WERI-Rb-1 (cell line): Measurements from ENCODE around the gene GARIN5A.

ENCODE experiments used
- DNase-seq: peaks from one replicate; pipeline ENCODE4 v3.0.0-alpha.2; 2020
- H3K27ac ChIP-seq: fragments of 250-450 bp; sonication (Bioruptor Pico); 2 replicates; pipeline ENCODE4 v1.5.1; 2020; ENCODE audit warnings: mild to moderate bottlenecking, moderate library complexity
- H3K27me3 ChIP-seq: fragments of 250-450 bp; sonication (Bioruptor Pico); 2 replicates; pipeline ENCODE4 v1.5.1; 2021; ENCODE audit warnings: mild to moderate bottlenecking, low read depth, moderate library complexity; ENCODE audit not compliant: insufficient read depth, severe bottlenecking
- H3K36me3 ChIP-seq: fragments of 250-450 bp; sonication (Bioruptor Pico); 2 replicates; pipeline ENCODE4 v1.5.1; 2020; ENCODE audit warnings: mild to moderate bottlenecking, moderate library complexity
- H3K4me3 ChIP-seq: 2 replicates; pipeline ENCODE4 v1.5.1; 2011; ENCODE audit warnings: low read depth, mild to moderate bottlenecking, control low read depth, low read length
- H3K9me3 ChIP-seq: fragments of 250-450 bp; sonication (Bioruptor Pico); 2 replicates; pipeline ENCODE4 v1.5.1; 2021; ENCODE audit warnings: mild to moderate bottlenecking, moderate library complexity; ENCODE audit not compliant: severe bottlenecking
- TF ChIP-seq, protein P1 (sequence below): IDR thresholded peaks from 2 replicates; pipeline ENCODE4 v1.5.1; 2011; ENCODE audit warnings: low read depth, mild to moderate bottlenecking, control low read depth, inconsistent platforms, low read length

Gene GARIN5A

DNA sequence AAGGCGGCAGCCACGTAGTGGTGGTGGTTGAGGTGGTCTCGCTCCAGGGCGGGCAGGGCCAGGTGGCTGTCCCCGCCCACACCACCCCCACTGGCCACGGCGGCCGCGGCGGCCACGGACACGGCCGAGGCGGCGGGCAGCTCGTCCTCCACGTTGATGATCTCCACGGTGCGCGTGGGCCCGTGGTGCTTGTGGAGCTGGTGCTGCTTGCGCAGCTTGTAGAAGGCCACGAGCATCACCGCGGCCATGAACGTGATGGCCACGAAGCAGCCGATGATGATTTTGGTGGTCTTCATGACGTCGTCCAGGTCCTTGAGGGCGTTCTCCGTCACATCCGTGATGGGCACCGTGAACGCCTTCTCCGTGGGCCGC, 41.0 kb upstream of the GARIN5A start:
- H3K9me3 ChIP-seq = no peaks in the 10 kb centered on the region
- no peak overlapping the region for H3K27ac ChIP-seq
- TF ChIP-seq, protein P1, sequence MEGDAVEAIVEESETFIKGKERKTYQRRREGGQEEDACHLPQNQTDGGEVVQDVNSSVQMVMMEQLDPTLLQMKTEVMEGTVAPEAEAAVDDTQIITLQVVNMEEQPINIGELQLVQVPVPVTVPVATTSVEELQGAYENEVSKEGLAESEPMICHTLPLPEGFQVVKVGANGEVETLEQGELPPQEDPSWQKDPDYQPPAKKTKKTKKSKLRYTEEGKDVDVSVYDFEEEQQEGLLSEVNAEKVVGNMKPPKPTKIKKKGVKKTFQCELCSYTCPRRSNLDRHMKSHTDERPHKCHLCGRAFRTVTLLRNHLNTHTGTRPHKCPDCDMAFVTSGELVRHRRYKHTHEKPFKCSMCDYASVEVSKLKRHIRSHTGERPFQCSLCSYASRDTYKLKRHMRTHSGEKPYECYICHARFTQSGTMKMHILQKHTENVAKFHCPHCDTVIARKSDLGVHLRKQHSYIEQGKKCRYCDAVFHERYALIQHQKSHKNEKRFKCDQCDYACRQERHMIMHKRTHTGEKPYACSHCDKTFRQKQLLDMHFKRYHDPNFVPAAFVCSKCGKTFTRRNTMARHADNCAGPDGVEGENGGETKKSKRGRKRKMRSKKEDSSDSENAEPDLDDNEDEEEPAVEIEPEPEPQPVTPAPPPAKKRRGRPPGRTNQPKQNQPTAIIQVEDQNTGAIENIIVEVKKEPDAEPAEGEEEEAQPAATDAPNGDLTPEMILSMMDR = no peak
- no peak for DNase-seq
- H3K27me3 ChIP-seq = no peaks in the 10 kb centered on the region
- no peak overlapping the region for H3K4me3 ChIP-seq
- peaks cover 31% of the 10 kb centered on the region for H3K36me3 ChIP-seq

DNA sequence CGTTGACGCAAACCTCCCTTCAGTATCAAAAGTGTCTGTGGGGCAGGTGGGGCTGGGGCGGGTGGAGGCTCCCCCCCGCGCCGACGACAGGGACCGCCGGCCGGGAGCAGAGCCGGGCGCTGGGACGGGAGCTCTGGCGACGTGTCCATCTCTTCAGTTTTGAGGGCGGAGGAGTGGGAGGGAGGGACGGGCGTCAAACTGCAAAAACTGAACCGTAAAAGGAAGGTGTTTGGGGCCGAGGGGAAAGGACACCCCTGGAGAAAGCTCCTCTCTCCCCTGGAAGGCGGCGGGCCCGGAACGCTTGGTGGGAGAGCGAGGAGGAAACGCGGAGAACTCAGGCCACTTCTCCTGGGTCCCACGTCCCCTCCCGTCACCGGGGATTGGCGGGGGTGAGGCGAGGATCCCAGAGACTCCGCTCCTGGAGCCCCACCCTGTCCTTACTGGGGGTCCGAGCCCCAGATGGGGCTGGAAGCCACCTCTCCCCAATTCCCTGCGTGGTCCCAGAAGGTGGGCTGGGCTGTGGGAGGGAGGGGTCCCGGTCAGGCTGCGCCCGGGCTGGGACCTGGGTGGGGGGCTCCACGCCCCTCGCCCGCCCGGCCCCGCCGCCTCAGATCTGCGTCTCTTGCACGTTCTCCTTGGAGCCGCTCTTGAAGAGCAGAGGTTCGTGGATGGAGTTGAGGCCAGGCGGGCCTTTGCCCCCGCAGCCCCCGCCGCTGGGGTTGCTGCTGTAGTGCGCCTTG, 40.5 kb upstream of the GARIN5A start:
- DNase-seq = no peak
- no peak overlapping the region for H3K4me3 ChIP-seq
- H3K27me3 ChIP-seq = no peaks in the 10 kb centered on the region
- peaks cover 31% of the 10 kb centered on the region for H3K36me3 ChIP-seq
- H3K27ac ChIP-seq = no peak overlapping the region
- H3K9me3 ChIP-seq = no peaks in the 10 kb centered on the region
- TF ChIP-seq, protein P1 = no peak

DNA sequence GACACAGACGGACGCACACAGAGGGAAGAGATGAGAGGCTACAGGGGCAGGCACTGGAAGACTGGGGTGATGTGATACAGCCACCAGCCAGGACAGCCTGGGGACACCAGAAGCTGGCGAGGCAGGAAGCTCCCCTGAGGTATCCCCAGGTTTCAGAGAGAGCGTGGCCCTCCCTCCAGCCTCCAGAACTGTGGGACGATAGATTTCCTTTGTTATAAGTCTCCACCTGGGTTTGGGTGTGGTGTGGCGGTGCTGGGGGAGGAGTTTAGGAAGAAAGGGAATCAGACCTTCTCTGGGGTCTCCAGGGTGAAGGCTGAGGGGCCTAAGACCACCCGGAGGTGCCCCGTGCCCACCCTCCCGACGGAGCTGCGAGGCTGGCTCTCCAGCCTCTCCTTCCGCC, 39.8 kb upstream of the GARIN5A start:
- Histone ChIP-seq H3K36me3 (peaks cover 31% of the 10 kb centered on the region), H3K27ac (no peak overlapping the region), H3K27me3 (no peaks in the 10 kb centered on the region), H3K9me3 (no peaks in the 10 kb centered on the region), H3K4me3 (no peak overlapping the region)
- DNase-seq = no peak
- TF ChIP-seq, protein P1 = no peak

DNA sequence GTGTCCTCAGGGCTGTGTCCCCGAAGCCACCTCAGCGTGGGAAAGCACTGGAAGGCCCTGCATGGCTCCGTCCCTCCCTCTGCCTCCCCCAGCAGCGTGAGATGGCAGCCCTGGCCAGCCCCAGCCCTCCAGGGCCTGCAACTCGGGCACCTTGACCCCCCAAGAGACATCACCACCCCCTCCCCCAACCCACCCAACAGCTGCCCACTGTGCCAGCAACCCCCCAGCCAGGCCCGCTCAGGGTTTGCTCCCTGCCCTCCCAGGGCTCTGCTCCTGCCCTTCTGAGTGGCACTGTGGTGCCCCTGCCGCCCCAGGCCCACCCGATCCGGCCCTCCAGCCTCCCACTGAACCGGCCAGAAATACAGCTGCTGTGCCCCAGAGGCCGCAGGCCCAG, 38.5 kb upstream of the GARIN5A start:
- Histone ChIP-seq H3K27ac (no peak overlapping the region), H3K9me3 (no peaks in the 10 kb centered on the region), H3K27me3 (no peaks in the 10 kb centered on the region), H3K36me3 (peaks cover 31% of the 10 kb centered on the region), H3K4me3 (no peak overlapping the region)
- TF ChIP-seq, protein P1 = no peak
- DNase-seq = no peak

DNA sequence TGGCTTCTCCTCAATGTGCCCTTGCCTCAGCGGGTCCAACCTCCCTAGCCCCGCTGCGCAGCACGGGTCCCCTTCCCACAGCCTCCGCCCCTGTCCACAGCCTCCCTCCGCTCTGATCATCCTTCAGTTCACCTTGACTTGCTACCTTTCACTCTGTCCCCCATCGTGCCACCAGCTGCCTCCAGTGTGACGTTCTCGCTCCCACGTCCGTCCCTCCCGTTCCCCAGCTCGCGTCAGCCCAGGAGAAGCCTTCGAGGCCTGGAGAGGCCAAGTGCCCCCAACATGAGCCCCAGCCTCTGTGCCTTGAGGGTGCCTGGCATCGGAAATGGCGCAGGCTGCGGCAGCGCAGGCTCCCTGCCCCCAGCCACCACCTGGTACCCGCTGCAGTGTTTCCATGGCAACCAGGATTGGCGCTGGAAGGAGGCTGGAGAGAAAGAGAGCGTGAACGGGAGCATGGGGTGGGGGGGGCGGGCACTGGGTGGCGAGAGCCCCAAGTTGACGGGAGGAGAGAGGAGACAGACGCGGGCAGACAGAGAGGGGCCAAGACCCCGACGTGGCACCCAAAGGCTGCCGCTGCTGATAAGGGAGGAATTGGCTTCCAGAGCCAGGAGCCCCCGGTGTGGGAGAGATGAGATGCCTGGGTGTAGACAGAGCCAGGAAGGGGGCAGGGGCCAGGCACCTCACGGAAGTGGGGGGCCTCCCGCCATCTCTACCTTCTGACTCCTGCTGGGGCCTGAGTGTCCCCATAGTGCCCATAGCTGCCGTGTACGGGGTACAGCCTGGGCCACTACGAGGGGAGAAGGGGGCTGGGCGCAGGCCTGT, 37.9 kb upstream of the GARIN5A start:
- no peaks in the 10 kb centered on the region for H3K9me3 ChIP-seq
- no peak overlapping the region for H3K4me3 ChIP-seq
- H3K27me3 ChIP-seq = no peaks in the 10 kb centered on the region
- no peak overlapping the region for H3K27ac ChIP-seq
- H3K36me3 ChIP-seq = peaks cover 31% of the 10 kb centered on the region
- TF ChIP-seq, protein P1 = no peak
- no peak for DNase-seq
